ENCODE results near the gene NUBP2.

Gene NUBP2

DNA sequence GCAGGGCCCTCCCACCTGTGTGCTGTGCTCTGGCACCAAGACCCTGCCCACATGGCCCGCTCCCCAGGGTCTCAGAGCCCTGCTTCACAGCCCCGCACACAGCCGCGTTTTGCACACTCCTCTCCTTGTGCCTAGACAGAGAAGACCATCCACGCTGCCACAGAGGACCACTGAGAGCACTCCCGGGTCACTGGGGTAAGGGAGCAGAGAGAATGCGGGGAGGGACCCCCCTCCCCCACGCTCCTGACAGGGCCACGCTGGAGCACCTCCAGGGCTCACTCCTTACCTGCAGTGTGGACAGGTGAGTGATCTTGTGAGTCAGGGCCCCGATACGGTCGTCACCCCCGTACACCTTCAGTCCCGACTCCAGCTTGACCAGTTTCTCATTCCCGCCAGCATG, 36.9 kb downstream of the NUBP2 start:
- no peak overlapping the region for H3K4me3 ChIP-seq
- no peak overlapping the region for H3K27ac ChIP-seq

DNA sequence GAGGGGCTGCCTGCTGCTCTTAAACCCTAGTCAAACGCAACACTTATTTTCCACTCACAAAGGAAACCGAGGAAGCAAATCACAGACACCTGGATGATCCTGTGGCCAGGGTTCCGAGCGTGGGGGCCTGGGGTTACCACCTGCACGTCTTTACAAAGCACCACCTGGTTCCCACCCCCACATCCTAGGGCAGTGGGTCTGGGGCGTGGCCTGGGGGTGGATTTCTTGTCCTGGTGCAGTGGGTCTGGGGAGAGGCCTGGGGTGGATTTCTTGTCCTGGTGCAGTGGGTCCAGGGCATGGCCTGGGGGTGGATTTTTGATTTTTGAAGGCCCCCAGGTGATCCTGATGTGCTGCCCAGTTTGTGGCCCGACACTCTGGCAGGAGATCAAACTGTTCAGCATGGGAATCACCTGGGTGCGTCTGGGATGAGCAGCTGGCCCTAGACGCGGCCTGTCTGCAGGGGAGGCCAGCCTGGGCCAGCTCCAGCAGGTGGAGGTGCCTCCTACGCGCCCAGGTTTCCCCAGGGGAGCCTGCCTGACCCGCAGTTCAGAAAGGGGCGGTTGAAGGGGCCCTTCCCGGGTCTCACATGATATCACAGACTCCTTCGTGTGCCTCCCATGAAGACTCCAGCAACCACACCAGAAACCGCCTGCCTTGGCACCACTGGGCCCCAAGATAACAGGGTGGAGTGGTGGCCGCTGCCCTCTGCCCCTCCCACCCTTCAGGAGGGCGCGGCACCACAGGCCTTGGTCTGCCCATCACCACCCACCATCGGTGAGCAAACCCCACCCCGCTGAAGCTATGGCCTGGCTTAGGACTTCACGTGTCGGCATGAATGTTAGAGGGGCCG, 37.6 kb downstream of the NUBP2 start:
- H3K27ac ChIP-seq, result no peak overlapping the region
- H3K4me3 ChIP-seq, result no peak overlapping the region

DNA sequence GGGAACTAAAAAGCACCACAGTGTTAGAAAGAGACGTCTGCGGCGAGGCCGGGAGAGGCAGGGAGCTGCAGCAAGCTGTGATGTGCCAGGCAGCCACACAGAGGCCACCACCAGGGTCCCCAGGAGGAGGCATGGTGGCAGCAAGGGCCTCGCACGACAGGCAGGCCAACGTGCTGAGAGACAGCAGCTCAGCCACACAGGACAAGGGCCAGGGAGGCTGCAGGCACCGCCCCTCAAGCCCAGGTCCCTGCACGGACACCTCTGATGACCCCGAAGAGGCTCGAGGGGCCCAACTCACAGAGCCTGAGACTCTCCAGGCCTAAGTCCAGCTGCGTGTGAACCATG, 38.2 kb downstream of the NUBP2 start:
- no peak overlapping the region for H3K27ac ChIP-seq
- H3K4me3 ChIP-seq, result no peak overlapping the region

DNA sequence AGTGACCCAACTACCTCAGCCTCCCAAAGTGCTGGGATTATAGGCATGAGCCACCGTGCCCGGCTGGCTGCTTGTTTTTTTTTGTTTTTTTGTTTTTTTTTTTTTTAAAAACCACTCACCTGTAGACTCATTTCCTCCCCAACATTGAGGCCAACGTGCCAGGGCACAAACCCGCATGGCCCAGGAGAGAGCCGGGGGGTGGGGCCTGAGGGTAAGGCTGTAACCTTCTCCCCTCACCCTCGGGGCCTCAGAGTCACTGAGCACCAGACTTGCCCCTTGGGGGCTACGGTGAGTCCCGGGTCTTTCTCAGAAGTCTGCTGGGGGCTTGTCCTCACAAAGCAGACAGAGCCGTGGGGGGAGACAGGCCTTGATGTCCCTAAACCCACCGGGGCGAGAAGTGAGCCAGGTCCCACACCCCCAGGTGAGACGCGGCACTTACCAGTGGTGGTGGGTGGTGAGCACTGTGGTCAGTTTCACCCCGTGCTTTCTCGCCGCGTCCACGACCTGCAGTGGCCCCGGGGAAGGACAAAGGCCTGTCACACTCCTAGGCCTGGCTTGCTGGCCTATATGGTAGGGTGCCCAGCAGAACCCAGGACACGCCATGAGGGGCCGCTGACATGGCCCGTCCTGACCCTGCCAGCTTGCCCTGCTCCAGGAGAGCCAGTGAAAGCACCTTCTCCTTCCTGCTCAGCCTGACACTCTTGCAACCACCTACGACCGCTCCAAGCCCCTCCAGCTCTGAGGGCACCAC, 39.3 kb downstream of the NUBP2 start:
- no peak overlapping the region for H3K27ac ChIP-seq
- H3K4me3 ChIP-seq, result no peak overlapping the region

DNA sequence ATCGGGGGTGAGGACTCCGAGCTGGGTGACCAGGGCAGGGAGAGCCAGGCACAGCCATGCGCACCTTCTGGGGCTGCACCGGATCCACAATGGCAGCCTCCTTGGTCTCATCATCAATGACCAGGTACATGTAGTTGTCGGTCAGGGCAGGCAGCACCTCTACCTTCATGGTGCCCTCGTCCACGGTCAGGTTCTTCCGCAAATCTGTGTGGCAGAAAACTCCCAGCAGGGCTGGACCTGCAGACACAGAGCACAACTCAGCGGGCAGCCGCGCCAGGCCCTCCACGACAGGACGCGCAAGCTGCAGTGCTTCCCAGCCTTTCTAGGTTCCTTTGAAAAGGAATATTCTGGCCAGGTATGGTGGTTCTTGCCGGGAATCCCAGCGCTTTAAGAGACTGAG, 40.0 kb downstream of the NUBP2 start:
- Histone ChIP-seq H3K27ac (no peak overlapping the region), H3K4me3 (no peak overlapping the region)

DNA sequence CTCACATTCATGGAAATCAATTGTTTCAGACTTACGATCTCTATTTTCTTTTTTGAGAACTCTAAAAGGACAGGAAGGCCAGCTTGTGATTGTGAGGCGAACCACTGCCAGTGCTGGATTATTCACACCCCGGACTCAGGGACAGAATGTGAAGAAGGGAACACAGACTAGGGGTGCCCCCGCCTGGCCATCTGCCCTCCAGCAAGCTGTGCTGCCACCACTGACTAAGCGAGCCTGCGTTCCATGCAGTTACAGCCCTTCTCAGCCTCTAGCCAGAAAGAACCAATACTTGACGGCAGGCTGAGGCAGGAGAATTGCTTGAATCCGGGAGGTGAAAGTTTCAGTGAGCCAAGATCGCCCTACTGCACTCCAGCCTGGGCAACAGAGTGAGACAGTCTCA, 41.1 kb downstream of the NUBP2 start:
- no peak overlapping the region for H3K4me3 ChIP-seq
- H3K27ac ChIP-seq, result no peak overlapping the region

DNA sequence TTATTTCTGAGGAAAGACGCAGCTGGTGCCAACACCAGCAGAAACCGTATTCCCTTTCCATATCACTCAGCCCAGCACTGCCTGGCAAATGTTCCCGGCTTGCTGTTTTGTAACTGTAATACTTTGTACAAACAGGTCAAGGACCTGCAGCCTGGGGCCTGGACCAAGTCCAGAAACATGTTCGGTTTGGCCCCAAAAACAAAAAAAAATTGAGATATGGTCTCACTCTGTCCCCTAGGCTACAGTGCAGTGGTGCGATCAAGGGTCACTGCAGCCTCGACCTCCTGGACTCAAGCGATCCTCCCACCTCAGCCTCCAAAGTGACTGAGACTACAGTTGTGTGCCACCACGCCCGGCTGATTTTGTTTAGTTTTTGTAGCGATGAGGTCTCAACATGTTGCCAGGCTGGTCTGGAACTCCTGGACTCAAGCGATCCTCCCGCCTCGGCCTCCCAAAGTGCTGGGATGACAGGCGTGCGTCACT, 42.7 kb downstream of the NUBP2 start:
- peak overlapping the region in 12 of 21 experiments; percentile 34 to 82 (median 76) for H3K27ac ChIP-seq

DNA sequence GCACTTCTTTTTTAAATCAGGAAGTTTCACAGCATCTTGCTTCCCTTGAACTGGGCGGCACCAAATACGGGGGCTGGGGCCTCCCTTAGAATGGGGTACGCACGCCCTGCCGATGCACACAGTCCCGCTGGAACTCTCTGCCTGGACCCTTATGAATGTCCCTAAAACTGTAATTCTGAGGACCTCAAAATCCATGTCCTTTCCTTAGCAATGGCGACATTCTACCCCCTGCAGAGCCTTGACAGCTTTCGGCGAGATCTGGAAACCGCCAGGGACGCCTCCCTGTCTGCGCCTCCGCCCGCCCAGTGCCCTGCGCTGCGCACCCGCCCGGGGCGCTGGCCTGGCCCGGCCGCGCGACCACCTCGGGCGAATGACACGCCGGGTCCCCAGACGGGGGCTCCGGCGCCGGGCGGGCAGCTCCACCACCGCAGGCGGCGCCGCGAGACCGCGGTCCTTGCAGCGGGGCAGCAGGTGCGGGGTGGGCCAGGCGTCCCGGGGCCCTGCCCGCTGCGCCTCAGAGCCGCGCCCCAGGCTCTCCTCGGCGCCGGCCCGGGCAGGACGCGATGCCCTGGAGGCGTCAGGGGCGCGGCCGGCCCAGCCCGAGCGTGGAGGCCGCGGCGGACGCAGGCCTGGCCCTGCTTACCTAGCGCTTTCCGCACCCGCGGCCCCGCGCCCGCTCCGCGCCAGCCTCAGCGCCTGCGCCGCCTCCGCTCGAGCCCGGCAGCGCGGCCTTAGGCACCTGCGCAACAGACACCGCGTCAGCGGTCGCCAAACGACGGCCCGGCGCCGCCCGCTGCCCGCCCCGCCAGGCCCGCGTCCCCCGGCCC, 43.3 kb downstream of the NUBP2 start:
- Histone ChIP-seq H3K27ac (peak overlapping the region in 19 of 21 experiments; percentile 25 to 82 (median 68)), H3K4me3 (peak overlapping the region; percentile 47 to 94 (median 69))

More for the DNA sequence above, 42.7 kb downstream of the NUBP2 start:
- H3K4me3 ChIP-seq, result peak overlapping the region in 6 of 7 experiments; percentile 47 to 94 (median 76)

DNA sequence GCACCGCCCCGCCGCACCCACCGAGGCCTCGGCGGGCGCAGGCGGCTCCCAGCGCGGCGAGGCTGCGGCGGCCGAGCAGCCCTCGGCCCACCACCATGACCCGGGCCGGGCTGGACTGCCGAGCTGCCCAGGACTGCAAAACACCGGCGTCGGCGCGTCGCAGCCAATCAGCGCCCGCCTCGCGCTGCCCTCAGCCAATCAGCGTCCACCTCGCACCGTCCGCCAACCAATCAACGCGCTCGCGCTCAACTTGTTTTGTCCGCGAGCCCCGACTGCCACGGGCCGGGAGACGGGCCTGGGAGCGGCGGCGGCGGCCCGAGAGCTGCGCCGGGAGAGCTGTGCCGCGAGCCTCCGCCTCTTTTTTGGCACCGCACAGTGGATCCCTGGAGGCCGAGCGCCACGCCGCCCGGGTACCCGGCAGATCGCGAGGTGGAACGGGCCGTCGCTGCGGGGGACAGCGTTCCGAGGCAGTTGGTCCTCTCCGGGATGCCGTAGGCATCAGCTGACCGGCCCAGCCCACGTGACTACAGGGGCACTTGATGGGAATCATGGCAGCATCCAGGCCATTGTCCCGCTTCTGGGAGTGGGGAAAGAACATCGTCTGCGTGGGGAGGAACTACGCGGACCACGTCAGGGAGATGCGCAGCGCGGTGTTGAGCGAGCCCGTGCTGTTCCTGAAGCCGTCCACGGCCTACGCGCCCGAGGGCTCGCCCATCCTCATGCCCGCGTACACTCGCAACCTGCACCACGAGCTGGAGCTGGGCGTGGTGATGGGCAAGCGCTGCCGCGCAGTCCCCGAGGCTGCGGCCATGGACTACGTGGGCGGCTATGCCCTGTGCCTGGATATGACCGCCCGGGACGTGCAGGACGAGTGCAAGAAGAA, 44.2 kb downstream of the NUBP2 start, which contains the start of the genes FAHD1 and HAGH:
FAHD1 (plus strand) TSS at position 516 of the 883 bp plus-strand sequence; CDS start at position 549, 33 bp downstream.
HAGH (minus strand) TSS at position 135 of the 883 bp plus-strand sequence; CDS start at position 97, 38 bp downstream.
- Histone ChIP-seq H3K27ac (peak within 1 kb of the TSS; percentile 56 to 87 (median 78)), H3K4me3 (peak within 1 kb of the TSS; percentile 47 to 94 (median 69))

DNA sequence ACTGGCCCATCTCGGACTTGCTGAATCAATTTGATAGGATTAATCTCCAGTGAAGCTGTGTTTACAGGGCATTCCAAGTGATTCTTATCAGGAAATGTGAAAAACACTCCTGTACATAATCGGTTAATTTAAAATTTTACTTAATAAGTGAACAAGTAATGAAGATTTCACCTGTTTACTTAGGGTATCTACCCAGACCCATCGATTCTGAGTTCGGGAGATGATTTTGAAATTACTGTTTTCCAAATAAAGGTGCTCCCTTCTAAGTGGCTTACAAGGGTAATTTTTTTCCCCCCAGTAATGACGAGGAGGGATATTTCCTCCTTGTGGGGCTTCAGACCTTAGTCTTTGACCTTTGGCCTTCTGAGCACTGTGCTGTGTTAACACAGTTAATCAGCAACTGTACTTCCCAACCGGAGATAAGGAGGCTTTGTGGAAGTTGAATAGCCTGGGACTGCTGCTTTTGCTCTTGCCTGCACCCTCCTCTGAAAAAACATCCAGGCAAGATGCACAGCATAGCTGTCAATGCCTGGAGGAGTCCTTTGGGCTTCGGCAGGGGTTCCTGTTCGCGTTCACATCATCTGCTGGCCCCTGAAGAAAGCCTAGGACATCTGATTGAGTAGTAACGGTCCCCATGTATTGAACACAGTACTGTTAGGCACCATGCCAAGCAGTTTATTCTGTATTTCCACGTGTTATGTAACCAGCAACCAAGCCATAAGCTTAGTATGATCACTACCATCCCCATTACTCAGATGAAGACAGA, 46.1 kb downstream of the NUBP2 start:
- Histone ChIP-seq H3K27ac (no peak overlapping the region), H3K4me3 (no peak overlapping the region)

DNA sequence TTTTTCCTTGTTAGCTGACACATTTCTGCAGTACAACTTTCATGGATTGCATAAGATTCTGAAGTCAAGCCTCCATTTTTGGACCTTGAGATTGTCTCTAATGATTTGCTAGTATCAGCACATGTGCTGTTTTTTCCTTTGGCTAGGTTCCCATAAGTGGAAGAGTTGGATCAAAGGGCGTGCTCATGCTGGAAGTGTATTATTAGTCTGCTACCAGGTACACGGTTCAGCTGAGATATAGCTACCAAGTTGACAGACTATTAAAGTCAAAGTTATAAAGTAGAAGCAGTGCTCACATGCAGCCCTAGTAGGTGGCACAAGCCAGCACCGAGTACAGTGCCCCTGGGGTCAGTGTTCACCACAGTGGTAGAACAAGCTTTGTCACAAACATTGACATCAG, 47.5 kb downstream of the NUBP2 start:
- H3K4me3 ChIP-seq, result no peak overlapping the region

DNA sequence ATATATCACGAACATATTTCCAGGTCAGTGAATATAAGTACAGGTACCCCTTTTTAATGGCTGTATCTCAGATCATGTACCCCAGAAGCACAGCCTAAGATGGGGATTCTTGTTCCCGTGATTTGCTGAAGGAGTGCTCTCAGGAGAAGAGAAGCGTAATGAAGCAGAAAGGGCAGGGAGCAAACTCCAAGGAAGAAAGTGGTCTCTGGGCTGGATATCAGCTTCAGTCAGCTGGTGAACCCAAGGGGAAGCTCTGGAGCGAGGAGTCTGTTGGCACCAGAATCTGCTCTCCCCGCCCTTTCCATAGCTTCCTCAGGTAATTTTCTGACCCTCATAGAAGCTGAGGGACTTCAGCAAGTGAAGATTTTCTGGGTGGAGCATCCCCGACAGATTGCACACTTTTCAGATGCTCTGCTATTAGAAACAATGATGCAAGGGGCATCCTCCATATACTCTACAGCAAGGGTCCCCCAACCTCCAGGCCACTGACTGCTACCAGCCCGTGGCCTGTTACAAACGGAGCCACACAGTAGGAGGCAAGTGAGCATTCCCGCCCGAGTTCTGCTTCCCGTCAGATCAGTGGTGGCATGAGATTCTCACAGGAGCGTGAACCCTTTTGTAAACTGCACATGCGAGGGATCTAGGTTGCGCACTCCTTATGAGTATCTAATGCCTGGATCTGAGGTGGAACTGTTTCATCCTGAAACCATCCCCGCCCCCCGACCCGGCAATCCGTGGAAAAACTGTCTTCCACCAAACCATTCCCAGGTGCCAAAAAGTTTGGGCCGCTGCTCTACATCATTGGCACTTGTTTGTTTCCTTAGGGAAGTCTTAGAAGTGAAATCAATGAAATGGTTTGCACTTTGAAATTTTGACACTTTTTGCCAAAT, 48.7 kb downstream of the NUBP2 start:
- Histone ChIP-seq H3K27ac (no peak overlapping the region), H3K4me3 (no peak overlapping the region)

More for the DNA sequence above, 47.5 kb downstream of the NUBP2 start:
- H3K27ac ChIP-seq, result no peak overlapping the region

DNA sequence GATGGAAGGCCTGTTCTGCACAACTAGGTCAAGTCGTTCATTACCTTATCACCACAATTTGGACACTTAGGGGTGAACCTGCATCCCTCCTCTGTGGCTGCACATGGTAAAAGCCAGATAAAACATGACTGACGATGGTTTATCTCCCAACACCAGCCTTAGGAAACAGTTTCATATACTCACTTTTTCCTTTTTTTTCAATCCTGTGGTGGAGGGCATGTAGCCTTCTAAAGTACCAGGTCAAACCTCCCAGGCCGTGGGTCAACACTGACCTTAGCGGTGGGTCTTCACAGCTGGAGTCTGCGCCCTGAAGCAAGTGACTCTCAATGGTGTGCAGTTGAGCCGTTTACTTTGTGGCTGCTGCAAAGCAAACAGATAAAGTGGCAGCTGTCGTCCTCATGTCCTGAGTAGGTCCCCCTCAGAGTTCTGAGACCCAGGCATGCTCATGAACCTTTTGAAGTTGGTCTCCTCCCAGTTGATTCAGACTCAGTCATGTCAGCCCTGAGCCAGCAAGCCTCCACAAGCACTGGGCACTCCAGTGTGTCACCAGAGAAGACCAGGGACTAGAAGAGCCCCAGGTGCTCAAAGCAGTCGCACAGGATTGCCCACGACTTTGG, 50.2 kb downstream of the NUBP2 start:
- H3K27ac ChIP-seq, result peak overlapping the region in 7 of 21 experiments; percentile 5 to 69 (median 39)
- H3K4me3 ChIP-seq, result no peak overlapping the region

DNA sequence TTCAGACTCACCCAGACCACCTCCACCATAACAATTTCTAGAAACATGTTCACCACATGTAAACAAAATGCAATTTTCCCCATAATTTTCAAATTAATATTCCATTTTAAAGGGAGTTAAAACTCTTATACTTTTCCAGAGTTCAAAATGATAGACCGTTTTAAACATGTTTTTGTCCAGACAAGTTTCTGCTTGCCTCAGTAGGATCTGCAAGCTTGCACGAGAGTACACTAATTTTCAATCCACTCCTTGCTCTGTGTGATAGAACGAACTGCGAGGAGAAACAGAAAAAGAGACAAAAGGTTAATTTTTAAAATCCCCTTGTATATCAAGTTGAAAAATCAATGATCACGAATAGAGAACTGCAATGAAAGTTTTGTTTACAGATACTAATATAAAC, 51.3 kb downstream of the NUBP2 start:
- Histone ChIP-seq H3K4me3 (no peak overlapping the region), H3K27ac (peak overlapping the region in 9 of 21 experiments; percentile 6 to 69 (median 39))
